ENCODE measurements around the gene IPO8.

The IPO8 gene

GRCh38 chr12:30695199-30696102, at the start of gene IPO8:
Gene IPO8, minus strand, starts transcription at chr12:30695869. Its CDS starts 222 bp downstream, at chr12:30695647.
- FAIRE-seq (peak; percentile 89), DNase-seq (ENCODE audit: low spot score) (peak; percentile 94)

DNA sequence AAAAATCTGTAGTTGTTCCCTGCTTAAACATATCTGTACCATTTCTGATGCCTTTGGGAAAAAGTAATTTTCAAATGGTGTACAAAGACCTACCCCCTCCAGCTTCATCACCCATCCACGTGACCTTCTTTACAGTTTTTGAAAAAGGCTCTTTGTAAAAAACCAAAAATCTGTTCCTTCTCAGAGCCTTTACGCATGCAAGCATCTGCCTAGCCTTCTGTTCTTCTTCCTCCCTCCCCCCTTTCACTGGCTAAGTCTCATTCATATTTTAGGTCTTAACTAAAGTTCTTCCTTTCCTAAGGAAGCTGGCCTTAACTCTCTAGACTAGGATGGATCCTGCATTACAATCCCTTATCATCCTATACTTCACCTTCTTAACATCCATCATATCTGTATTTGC, 48.7 kb upstream of the IPO8 start:
- DNase-seq (ENCODE audit: low spot score) (no peak), FAIRE-seq (no peak)

DNA sequence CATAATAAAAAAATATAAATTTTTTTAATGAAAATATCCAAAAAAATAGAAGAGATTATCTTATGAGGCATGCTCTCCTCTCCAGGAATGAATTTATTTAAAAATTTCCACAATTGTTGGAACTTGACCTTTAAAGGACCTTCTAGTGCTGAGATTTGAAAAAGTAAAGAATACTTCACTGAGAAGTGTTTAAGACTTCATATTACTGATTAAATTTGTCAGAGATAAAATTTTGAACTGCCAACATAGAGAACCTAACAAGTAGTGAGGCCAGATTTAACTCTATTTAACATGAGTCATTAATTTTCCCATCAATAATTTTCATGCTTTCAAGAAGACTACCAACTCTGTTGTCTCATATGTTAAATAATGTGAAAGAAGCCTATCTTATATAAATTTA, 44.6 kb upstream of the IPO8 start:
- FAIRE-seq (no peak), DNase-seq (ENCODE audit: low spot score) (no peak)

DNA sequence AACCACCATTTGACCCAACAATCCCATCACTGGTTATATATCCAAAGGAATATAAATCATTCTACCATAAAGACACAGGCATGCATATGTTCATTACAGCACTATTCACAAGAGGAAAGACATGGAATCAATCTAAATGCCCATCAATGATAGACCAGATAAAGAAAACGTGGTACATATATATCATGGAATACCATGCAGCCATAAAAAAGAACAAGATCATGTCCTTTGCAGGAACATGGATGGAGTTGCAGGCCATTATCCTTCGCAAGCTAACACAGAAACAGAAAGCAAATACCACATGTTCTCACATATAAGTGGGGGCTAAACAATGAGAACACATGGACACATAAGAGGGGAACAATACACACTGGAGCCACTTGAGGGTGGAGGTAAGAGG, 43.4 kb upstream of the IPO8 start:
- no peak for FAIRE-seq

GRCh38 chr12:30732954-30733637, 37.4 kb upstream of the IPO8 start:
- FAIRE-seq, result no peak
- no peak for DNase-seq (ENCODE audit: low spot score)

More for the DNA sequence above, 43.4 kb upstream of the IPO8 start:
- no peak for DNase-seq (ENCODE audit: low spot score)

DNA sequence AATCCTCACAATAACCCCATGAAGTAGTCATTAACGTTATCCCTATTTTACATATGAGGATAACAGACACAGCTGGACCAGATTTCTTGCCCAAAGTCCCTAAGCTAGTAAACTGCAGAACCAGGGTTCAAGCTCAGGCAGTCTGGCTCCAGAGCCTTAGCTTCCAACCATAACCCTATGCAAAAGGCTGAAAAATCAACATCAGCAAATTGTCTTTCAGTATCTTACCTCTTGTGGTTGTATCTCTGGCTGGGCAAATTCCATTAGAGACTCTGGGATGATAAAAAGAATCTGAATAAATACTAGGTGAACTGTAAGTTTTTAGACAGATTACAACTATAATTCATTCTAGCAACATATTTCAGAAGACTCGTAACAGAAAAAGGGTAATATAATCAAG, 34.3 kb upstream of the IPO8 start:
- no peak for DNase-seq (ENCODE audit: low spot score)
- FAIRE-seq, result no peak

GRCh38 chr12:30729547-30729946, 33.9 kb upstream of the IPO8 start:
- DNase-seq (ENCODE audit: low spot score) (no peak), FAIRE-seq (no peak)

DNA sequence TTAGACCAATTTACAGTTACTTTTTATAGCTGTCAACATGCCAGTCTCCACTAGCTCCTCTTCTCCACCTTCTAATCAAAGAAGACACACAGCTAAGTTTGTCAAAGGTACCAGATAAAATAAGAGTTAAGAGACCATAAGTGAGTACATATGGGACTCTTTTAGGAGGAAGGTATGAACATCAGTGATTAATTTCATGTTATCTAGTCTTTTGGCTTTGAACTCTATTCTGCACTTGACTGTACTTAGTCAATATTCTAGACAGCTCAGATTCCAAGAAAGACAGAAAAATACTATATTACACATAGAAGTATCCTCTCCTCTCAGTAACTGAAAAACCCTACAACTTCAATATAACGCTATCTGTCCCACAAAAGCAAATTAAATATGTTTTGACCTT, 31.0 kb upstream of the IPO8 start:
- FAIRE-seq (no peak), DNase-seq (ENCODE audit: low spot score) (no peak)

- no peak for FAIRE-seq
Observed at GRCh38 chr12:30725739-30726138, 30.1 kb upstream of the IPO8 start.

GRCh38 chr12:30719060-30719459, 23.4 kb upstream of the IPO8 start:
- DNase-seq (ENCODE audit: low spot score) (peak; percentile 6), FAIRE-seq (no peak)

More at GRCh38 chr12:30725739-30726138, 30.1 kb upstream of the IPO8 start:
- peak; percentile 65 for DNase-seq (ENCODE audit: low spot score)

- FAIRE-seq (no peak), DNase-seq (ENCODE audit: low spot score) (no peak)
Observed at GRCh38 chr12:30707613-30708342, 12.1 kb upstream of the IPO8 start.

DNA sequence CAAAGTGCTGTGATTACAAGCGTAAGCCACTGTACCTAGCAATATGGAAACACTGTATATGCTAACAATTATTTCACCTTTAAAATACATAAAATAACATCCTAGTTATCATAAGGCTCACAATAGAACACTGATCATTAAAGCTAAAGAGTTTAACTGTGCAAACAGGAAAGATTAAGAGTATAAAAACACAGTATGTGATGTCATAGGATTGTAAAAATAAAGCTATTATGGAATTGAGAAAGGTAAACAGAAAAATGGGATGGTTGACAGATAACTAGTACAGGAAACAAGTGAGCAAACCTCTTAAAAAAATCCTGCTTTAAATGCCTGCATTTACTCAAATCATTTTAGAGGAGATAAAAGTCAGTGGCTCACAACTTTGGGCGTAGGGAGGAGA, 10.8 kb upstream of the IPO8 start:
- DNase-seq (ENCODE audit: low spot score), result no peak
- FAIRE-seq, result no peak

- FAIRE-seq, result no peak
- no peak for DNase-seq (ENCODE audit: low spot score)
Observed at GRCh38 chr12:30701056-30701455, 5.4 kb upstream of the IPO8 start.

GRCh38 chr12:30700216-30700900, 4.7 kb upstream of the IPO8 start:
- DNase-seq (ENCODE audit: low spot score) (no peak), FAIRE-seq (no peak)

- no peak for DNase-seq (ENCODE audit: low spot score)
- FAIRE-seq, result no peak
Observed at GRCh38 chr12:30698346-30698745, 2.7 kb upstream of the IPO8 start.

- FAIRE-seq (no peak), DNase-seq (ENCODE audit: low spot score) (no peak)
Observed at GRCh38 chr12:30696943-30697342, 1.3 kb upstream of the IPO8 start.

DNA sequence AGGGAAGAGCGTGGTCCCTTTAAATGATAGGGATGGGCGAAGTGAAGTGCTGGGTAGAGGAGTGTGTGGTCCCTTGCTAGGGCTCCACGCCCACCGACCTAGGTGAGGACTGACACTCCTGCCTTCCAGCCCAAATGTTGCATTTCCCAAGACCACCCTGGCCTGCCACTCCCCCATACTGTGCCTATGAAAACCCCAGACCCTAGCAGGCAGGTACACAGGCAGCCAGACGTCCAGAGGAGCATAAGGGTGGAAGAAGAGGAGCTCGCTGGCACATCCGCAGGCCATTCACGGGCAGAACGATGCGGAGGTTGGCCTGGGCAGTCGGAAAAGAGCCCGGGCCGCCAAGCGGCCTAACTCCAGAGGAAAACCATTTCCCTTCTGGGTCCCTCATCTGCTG, 817 bp upstream of the IPO8 start:
- FAIRE-seq (no peak), DNase-seq (ENCODE audit: low spot score) (no peak)

DNA sequence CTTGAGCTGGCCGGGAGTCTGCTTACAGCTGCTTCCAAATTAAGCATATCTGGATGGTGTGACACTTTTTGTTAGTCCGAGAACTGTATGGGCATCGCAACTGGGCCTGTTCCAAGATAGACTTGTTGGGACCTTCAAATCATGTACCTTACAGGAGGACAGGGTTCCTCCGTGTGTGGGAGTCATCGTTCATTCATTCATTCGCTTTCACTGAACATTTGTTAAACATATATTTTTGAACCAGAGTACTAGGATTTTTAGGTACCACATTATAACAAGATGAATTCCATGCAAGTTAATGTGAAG, 387 bp upstream of the IPO8 start:
- DNase-seq (ENCODE audit: low spot score) (no peak), FAIRE-seq (no peak)

GRCh38 chr12:30694412-30695198, 1.1 kb downstream of the IPO8 start:
- DNase-seq (ENCODE audit: low spot score) (peak; percentile 59), FAIRE-seq (peak; percentile 30)

- no peak for FAIRE-seq
- no peak for DNase-seq (ENCODE audit: low spot score)
Observed at GRCh38 chr12:30692470-30692869, 3.2 kb downstream of the IPO8 start.
